ENCODE data around the gene SPOCK1.

The SPOCK1 gene

DNA sequence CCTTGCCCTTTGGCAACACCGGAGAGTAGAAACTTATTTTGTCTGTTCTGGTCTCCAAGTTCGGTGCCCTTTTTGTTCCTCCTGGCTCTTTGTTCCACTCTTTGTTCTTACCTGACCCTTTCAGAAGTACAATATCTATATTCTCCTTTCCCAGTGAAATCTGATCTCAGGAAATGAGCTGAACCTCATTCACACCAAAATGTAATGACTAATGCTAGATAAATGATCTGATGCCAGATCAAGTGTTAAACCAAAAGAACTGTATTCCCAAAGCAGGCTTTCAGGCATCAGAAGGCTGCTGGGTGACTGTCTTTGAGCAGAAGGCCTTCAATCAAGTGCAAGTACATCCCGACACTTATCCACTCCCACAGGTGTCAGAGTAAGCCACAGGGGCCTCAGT lies 156.4 kb downstream of the SPOCK1 start:
- H3K4me3 ChIP-seq (ENCODE audit: low read length): no peak overlapping the region
- TF ChIP-seq, protein P1, sequence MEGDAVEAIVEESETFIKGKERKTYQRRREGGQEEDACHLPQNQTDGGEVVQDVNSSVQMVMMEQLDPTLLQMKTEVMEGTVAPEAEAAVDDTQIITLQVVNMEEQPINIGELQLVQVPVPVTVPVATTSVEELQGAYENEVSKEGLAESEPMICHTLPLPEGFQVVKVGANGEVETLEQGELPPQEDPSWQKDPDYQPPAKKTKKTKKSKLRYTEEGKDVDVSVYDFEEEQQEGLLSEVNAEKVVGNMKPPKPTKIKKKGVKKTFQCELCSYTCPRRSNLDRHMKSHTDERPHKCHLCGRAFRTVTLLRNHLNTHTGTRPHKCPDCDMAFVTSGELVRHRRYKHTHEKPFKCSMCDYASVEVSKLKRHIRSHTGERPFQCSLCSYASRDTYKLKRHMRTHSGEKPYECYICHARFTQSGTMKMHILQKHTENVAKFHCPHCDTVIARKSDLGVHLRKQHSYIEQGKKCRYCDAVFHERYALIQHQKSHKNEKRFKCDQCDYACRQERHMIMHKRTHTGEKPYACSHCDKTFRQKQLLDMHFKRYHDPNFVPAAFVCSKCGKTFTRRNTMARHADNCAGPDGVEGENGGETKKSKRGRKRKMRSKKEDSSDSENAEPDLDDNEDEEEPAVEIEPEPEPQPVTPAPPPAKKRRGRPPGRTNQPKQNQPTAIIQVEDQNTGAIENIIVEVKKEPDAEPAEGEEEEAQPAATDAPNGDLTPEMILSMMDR (conservative IDR thresholded peaks at IDR 0.05; ENCODE audit: low read depth, low read length): no peak
- DNase-seq (ENCODE audit: low read depth): no peak

DNA sequence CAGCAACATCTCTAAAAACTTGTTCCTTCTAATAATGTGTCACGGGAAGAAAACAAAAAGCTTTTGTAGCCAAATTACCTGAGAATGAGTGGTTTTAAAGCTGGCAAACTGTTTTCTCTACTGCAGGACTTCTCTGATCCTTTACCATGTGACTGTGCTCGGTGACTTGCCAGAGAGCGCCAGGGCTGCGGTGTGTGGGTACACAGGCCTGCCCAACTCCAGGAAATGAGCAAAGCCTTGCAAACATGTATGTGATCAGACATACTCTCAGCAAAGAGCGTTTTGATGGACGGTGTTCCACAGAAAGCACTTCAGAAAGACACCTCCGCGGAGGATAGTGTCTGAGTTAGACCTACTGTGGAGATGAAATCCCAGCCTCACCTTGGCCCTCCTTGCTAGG lies 157.3 kb downstream of the SPOCK1 start:
- no peak for DNase-seq (ENCODE audit: low read depth)
- TF ChIP-seq, protein P1 (conservative IDR thresholded peaks at IDR 0.05; ENCODE audit: low read depth, low read length): no peak

DNA sequence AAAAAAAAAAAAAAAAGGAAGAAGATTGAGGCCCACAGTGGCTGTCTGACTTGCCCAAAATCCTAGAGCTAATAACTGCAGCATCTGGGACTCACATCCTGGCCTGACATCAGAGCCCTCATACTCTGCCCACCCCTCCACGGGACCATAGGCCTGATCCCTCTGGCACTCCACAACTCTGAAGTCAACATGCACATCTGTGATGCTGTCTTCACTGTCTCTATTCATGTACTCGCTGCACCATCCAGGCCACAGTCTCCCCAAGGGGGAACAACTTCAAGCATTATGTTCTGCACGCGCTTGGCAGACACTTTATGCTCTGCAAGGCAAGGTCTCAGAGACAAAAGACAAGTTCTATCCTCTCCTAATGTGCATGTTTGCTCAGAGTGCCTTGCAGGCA lies 158.2 kb downstream of the SPOCK1 start:
- DNase-seq (ENCODE audit: low read depth): no peak
- TF ChIP-seq, protein P1 (conservative IDR thresholded peaks at IDR 0.05; ENCODE audit: low read depth, low read length): no peak
- no peak overlapping the region for H3K4me3 ChIP-seq (ENCODE audit: low read length)

More for the DNA sequence above, 157.3 kb downstream of the SPOCK1 start:
- no peak overlapping the region for H3K4me3 ChIP-seq (ENCODE audit: low read length)

DNA sequence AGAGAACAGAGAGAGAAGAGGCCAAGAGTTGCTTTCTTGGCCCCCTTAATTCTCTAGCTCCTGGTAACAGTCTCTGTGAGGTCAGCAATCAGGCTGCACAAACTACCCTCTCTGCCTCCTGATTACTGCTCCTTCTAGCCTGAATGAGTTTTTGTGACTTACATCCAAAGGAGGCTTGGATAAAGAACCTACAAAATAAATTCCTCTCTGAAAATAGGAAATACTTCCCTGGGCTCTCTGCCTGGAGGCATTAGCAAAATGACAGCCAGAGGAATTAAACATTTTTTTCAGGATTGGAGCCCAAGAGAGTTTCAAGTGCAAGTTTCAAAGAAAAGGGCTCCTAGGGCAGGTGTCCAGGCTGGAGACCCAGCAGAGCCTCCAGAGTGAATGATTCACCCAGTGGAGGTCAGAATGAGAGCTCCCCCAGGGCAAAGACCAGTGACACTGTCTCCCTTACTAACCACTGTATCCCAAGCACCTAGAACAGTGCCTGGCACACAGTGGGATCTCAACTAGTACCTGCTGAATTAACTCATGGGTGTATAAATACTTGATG lies 162.5 kb downstream of the SPOCK1 start:
- no peak for DNase-seq (ENCODE audit: low read depth)
- TF ChIP-seq, protein P1 (conservative IDR thresholded peaks at IDR 0.05; ENCODE audit: low read depth, low read length): no peak
- H3K4me3 ChIP-seq (ENCODE audit: low read length): no peak overlapping the region

DNA sequence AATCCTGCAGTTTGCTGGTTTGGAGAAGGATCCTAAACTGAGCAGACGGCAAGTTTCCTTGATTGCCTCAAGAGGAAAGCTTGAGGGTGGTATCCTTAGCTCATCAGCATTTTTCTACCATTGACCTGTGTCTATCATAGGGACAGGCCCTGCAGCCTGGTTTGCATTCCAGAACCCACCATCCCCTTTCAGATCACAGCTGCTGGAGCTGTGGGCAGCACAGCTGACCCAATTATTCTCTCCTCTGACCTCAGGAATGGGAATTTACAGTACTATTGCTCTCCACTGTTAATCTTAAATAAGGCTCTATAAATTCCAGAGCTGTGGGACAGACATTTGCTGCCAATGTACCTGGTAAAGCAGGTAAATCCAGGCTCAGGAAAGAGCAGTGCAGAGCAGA lies 163.0 kb downstream of the SPOCK1 start:
- no peak for DNase-seq (ENCODE audit: low read depth)
- H3K4me3 ChIP-seq (ENCODE audit: low read length): no peak overlapping the region
- TF ChIP-seq, protein P1 (conservative IDR thresholded peaks at IDR 0.05; ENCODE audit: low read depth, low read length): no peak

DNA sequence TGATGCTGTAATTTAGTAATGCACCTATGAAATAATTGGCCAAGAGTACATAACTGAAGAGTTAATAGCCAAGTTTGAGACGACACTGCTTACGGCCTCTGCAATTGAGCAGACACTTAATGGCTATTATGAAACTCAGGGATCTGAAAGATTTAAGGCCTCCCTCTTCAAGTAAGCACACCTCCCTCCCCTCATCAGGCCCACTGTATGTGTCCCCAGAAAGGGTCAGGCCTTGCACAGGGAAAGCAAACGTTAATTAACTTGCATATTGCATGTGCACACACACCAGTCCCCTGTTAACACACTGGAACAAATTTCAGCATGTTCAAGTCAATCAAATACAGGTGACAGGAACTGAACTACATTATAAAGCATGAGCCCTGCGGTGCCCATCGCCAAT lies 163.6 kb downstream of the SPOCK1 start:
- TF ChIP-seq, protein P1 (conservative IDR thresholded peaks at IDR 0.05; ENCODE audit: low read depth, low read length): no peak
- no peak overlapping the region for H3K4me3 ChIP-seq (ENCODE audit: low read length)
- no peak for DNase-seq (ENCODE audit: low read depth)

DNA sequence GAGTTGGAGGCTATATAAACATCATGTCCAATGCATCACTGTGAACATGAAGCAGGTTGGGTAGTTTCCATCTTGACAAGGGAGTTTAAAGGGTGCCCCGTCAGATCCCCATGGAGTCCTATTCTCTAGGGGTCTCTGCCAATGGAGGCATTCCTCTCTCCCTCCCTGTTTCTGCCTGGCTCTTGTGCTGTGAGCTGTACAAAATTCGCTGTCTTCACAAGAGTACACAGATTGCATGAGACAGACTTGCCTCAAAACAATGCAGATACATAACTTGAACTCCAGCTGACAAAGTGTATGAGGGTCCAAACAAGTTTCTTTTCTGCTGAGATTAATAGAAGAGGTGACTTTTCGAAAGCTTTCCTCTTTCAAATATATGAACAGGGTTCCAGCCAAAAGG lies 165.2 kb downstream of the SPOCK1 start:
- no peak for DNase-seq (ENCODE audit: low read depth)
- TF ChIP-seq, protein P1 (conservative IDR thresholded peaks at IDR 0.05; ENCODE audit: low read depth, low read length): no peak

More for the DNA sequence above, 165.2 kb downstream of the SPOCK1 start:
- no peak overlapping the region for H3K4me3 ChIP-seq (ENCODE audit: low read length)
